Measurements from ENCODE around the gene SPRED2.

The SPRED2 gene

GRCh38 chr2:65415091-65415490 lies 17.3 kb downstream of the SPRED2 start:
- DNase-seq (ENCODE audit: low read depth, low spot score), result no peak

GRCh38 chr2:65413610-65414009 lies 18.8 kb downstream of the SPRED2 start:
- no peak for DNase-seq (ENCODE audit: low read depth, low spot score)

GRCh38 chr2:65413106-65413505 lies 19.3 kb downstream of the SPRED2 start:
- DNase-seq (ENCODE audit: low read depth, low spot score), result no peak

- DNase-seq (ENCODE audit: low read depth, low spot score), result no peak
Measured at GRCh38 chr2:65411056-65411795, 21.2 kb downstream of the SPRED2 start.

GRCh38 chr2:65409045-65409444 lies 23.4 kb downstream of the SPRED2 start:
- no peak for DNase-seq (ENCODE audit: low read depth, low spot score)

- DNase-seq (ENCODE audit: low read depth, low spot score), result no peak
Measured at GRCh38 chr2:65407240-65407639, 25.2 kb downstream of the SPRED2 start.

- no peak for DNase-seq (ENCODE audit: low read depth, low spot score)
Measured at GRCh38 chr2:65404988-65405697, 27.3 kb downstream of the SPRED2 start.

GRCh38 chr2:65403529-65403915 lies 28.9 kb downstream of the SPRED2 start:
- DNase-seq (ENCODE audit: low read depth, low spot score), result no peak

GRCh38 chr2:65402780-65403528 lies 29.4 kb downstream of the SPRED2 start:
- no peak for DNase-seq (ENCODE audit: low read depth, low spot score)

GRCh38 chr2:65402323-65402722 lies 30.1 kb downstream of the SPRED2 start:
- DNase-seq (ENCODE audit: low read depth, low spot score), result no peak

GRCh38 chr2:65397122-65397521 lies 35.3 kb downstream of the SPRED2 start:
- no peak for DNase-seq (ENCODE audit: low read depth, low spot score)

- no peak for DNase-seq (ENCODE audit: low read depth, low spot score)
Measured at GRCh38 chr2:65396348-65397026, 35.9 kb downstream of the SPRED2 start.

GRCh38 chr2:65395621-65396347 lies 36.6 kb downstream of the SPRED2 start:
- no peak for DNase-seq (ENCODE audit: low read depth, low spot score)

GRCh38 chr2:65393743-65394422 lies 38.5 kb downstream of the SPRED2 start:
- no peak for DNase-seq (ENCODE audit: low read depth, low spot score)

GRCh38 chr2:65393046-65393445 lies 39.4 kb downstream of the SPRED2 start:
- no peak for DNase-seq (ENCODE audit: low read depth, low spot score)

GRCh38 chr2:65392609-65393008 lies 39.8 kb downstream of the SPRED2 start:
- no peak for DNase-seq (ENCODE audit: low read depth, low spot score)

- no peak for DNase-seq (ENCODE audit: low read depth, low spot score)
Measured at GRCh38 chr2:65390134-65390533, 42.3 kb downstream of the SPRED2 start.

GRCh38 chr2:65389476-65389875 lies 42.9 kb downstream of the SPRED2 start:
- DNase-seq (ENCODE audit: low read depth, low spot score), result no peak

GRCh38 chr2:65388596-65389390 lies 43.6 kb downstream of the SPRED2 start:
- DNase-seq (ENCODE audit: low read depth, low spot score), result no peak

- no peak for DNase-seq (ENCODE audit: low read depth, low spot score)
Measured at GRCh38 chr2:65388051-65388531, 44.3 kb downstream of the SPRED2 start.

Data from activated CD4-positive, CD25-positive, alpha-beta regulatory T cell treated with anti-CD3 and anti-CD28 coated beads, Interleukin-2, amount 50 U/mL, for 16 hours (primary cell).